Neutrophil (primary cell): Measurements from ENCODE around the gene FZD1.
"Not testable (repeated sequence)": the region's sequence is repeated elsewhere in the genome, so short reads cannot be mapped to it uniquely, and the experiment has no call there.

Experiments used
- H3K27ac ChIP-seq: fragments of 200-600 bp; sonication (generic); 2 replicates; pipeline ENCODE4 v1.5.1; 2016; ENCODE audit warnings: mild to moderate bottlenecking, moderate library complexity
- H3K27me3 ChIP-seq: fragments of 200-600 bp; sonication (generic); 2 replicates; pipeline ENCODE4 v1.6.0; 2016; ENCODE audit warnings: mild to moderate bottlenecking
- H3K36me3 ChIP-seq: fragments of 200-600 bp; sonication (generic); 2 replicates; pipeline ENCODE4 v1.5.1; 2017
- H3K4me1 ChIP-seq, 2 experiments: fragments of 200-600 bp in 1 of 2; sonication (generic) in 1 of 2; 1 replicate in 1 of 2; 2 replicates in 1 of 2; pipeline versions ENCODE4 v1.5.1 to v1.6.1; 2013 to 2016; ENCODE audit warnings: low read depth in 1 of 2, low read length in 1 of 2, mild to moderate bottlenecking in 1 of 2, moderate library complexity in 1 of 2; ENCODE audit not compliant: control insufficient read depth in 1 of 2, insufficient read depth in 1 of 2
- H3K4me3 ChIP-seq, 2 experiments: fragments of 200-600 bp in 1 of 2; sonication (generic) in 1 of 2; 1 replicate in 1 of 2; 2 replicates in 1 of 2; pipeline ENCODE4 v1.5.1; 2013 to 2016; ENCODE audit warnings: low read depth in 1 of 2, low read length in 1 of 2, mild to moderate bottlenecking in 1 of 2, moderate library complexity in 1 of 2
- H3K9me3 ChIP-seq: fragments of 200-600 bp; sonication (generic); 2 replicates; pipeline ENCODE4 v1.5.1; 2016
- CTCF ChIP-seq: fragments of 200-600 bp; sonication (generic); IDR thresholded peaks from 2 replicates; pipeline ENCODE4 v1.5.1; 2016; ENCODE audit warnings: antibody characterized with exemption

Gene FZD1

GRCh38 chr7:91299952-91300775 is 35.9 kb downstream of the FZD1 start:
- H3K4me1 ChIP-seq: no peaks in the 10 kb centered on the region
- no peak for TF ChIP-seq CTCF
- H3K4me3 ChIP-seq: no peak overlapping the region
- no peaks in the 10 kb centered on the region for H3K36me3 ChIP-seq
- H3K27me3 ChIP-seq: no peaks in the 10 kb centered on the region
- H3K9me3 ChIP-seq: no peaks in the 10 kb centered on the region
- no peak overlapping the region for H3K27ac ChIP-seq

DNA sequence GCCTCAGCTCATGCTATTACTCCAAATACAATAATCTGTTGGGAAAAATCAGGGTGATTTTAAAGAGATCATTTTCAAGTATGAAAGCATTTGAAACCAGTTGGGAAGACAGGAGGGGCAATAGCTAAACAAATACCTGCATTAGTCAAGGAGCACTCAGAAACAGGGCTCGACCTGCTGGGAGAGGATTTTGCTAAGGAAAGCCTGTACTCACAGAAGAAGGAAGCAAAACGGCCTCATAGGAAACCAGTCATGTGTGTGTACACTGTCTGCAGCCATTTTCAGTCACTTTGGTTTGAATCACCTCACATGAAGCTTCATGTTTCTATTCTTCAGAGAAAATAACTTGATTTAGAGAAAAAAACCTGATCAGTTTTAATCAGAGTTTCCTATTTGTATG is 38.6 kb downstream of the FZD1 start:
- no peaks in the 10 kb centered on the region for H3K9me3 ChIP-seq
- no peaks in the 10 kb centered on the region for H3K27me3 ChIP-seq
- no peaks in the 10 kb centered on the region for H3K36me3 ChIP-seq
- no peak overlapping the region for H3K4me3 ChIP-seq
- H3K4me1 ChIP-seq: no peaks in the 10 kb centered on the region
- H3K27ac ChIP-seq: no peak overlapping the region
- TF ChIP-seq CTCF: no peak

DNA sequence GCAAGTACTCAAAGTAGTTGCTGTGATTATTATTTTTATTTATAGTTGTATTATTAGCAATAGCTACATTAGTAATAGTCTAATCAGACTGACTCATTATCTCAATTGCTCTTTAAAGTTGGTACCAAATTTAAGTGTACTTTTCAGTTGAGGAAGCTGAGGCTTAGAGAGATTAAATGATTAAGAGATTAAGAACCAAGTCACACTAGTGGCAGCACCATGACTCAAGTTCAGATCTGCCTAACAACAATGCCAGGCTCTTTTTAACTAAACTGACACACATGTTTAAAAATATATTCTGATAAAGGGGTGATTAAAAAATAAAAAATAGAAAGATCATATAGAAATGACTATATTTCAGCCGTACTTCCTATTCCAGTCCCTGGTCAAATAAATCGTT is 42.0 kb downstream of the FZD1 start:
- no peak for TF ChIP-seq CTCF
- Histone ChIP-seq H3K9me3 (no peaks in the 10 kb centered on the region), H3K27ac (no peak overlapping the region), H3K4me1 (no peaks in the 10 kb centered on the region), H3K27me3 (no peaks in the 10 kb centered on the region), H3K36me3 (no peaks in the 10 kb centered on the region), H3K4me3 (no peak overlapping the region)

- no peaks in the 10 kb centered on the region for H3K9me3 ChIP-seq
- no peaks in the 10 kb centered on the region for H3K36me3 ChIP-seq
- no peaks in the 10 kb centered on the region for H3K27me3 ChIP-seq
- H3K4me1 ChIP-seq: no peaks in the 10 kb centered on the region
- H3K4me3 ChIP-seq: no peak overlapping the region
- H3K27ac ChIP-seq: no peak overlapping the region
- TF ChIP-seq CTCF: no peak
Measured at GRCh38 chr7:91307467-91307866, 43.2 kb downstream of the FZD1 start.

DNA sequence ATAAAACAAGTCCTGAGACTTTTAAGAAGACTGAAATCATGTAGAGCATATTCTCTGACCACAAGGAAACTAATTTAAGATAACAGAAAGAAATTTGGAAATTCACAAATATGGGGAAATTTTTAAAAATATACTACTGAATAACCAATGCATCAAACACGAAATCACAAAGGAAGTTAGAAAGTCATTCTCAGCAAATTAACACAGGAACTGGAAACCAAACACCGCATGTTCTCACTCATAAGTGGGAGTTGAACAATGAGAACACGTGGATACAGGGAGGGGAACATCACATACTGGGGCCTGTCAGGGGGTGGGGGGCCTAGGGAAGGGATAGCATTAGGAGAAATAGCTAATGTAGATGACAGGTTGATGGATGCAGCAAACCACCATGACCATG is 44.0 kb downstream of the FZD1 start:
- H3K9me3 ChIP-seq, H3K4me3 ChIP-seq, H3K27ac ChIP-seq, H3K4me1 ChIP-seq, H3K36me3 ChIP-seq, H3K27me3 ChIP-seq: not testable (repeated sequence)

- no peak overlapping the region for H3K27ac ChIP-seq
- no peaks in the 10 kb centered on the region for H3K4me1 ChIP-seq
- no peak for TF ChIP-seq CTCF
- H3K36me3 ChIP-seq: no peaks in the 10 kb centered on the region
- H3K27me3 ChIP-seq: no peaks in the 10 kb centered on the region
- no peaks in the 10 kb centered on the region for H3K9me3 ChIP-seq
- no peak overlapping the region for H3K4me3 ChIP-seq
Measured at GRCh38 chr7:91310830-91311460, 46.7 kb downstream of the FZD1 start.
